ENCODE measurements around the gene HNRNPUL2.
"Not testable (repeated sequence)": the region's sequence is repeated elsewhere in the genome, so short reads cannot be mapped to it uniquely, and the experiment has no call there.

Gene HNRNPUL2

GRCh38 chr11:62747475-62748160, 20.4 kb upstream of the HNRNPUL2 start:
- peaks cover 12% of the 10 kb centered on the region for H3K79me2 ChIP-seq (ENCODE audit: low read length)
- no peaks in the 10 kb centered on the region for H3K9me3 ChIP-seq (replicated peaks; ENCODE audit: insufficient read depth, low read length)
- no peaks in the 10 kb centered on the region for H3K9me2 ChIP-seq (replicated peaks; ENCODE audit: insufficient read depth, low read length)
- no peaks in the 10 kb centered on the region for H3K27me3 ChIP-seq (replicated peaks; ENCODE audit: insufficient read depth, low read length)
- H3K27ac ChIP-seq (ENCODE audit: low read length) = no peak overlapping the region
- no peak overlapping the region for H3K4me2 ChIP-seq (ENCODE audit: low read depth, low read length)
- no peak for DNase-seq
- TF ChIP-seq EZH2phosphoT487 (IDR thresholded peaks at IDR 0.05; ENCODE audit: low read length) (no peak), CTCF (IDR thresholded peaks at IDR 0.05; ENCODE audit: low read length) (no peak), EZH2 (optimal IDR thresholded peaks at IDR 0.05; ENCODE audit: low read depth, low read length) (no peak)
- peaks cover 3% of the 10 kb centered on the region for H3F3A ChIP-seq (ENCODE audit: insufficient read depth, low read length)
- H4K20me1 ChIP-seq (ENCODE audit: insufficient read depth, low read length) = no peaks in the 10 kb centered on the region
- H3K4me1 ChIP-seq (ENCODE audit: low read length) = no peaks in the 10 kb centered on the region
- H3K36me3 ChIP-seq (replicated peaks; ENCODE audit: insufficient read depth, low read length) = no peaks in the 10 kb centered on the region
- no peak overlapping the region for H3K9ac ChIP-seq (ENCODE audit: low read length)
- H2AFZ ChIP-seq (ENCODE audit: low read length) = no peak overlapping the region
- no peak overlapping the region for H3K4me3 ChIP-seq (ENCODE audit: low read length)

GRCh38 chr11:62737196-62737595, 9.9 kb upstream of the HNRNPUL2 start:
- H3K27me3 ChIP-seq (replicated peaks; ENCODE audit: insufficient read depth, low read length) = no peaks in the 10 kb centered on the region
- H3K9ac ChIP-seq (ENCODE audit: low read length) = no peak overlapping the region
- H2AFZ ChIP-seq (ENCODE audit: low read length) = no peak overlapping the region
- H3K79me2 ChIP-seq (ENCODE audit: low read length) = peaks cover 17% of the 10 kb centered on the region
- no peak for TF ChIP-seq CTCF (IDR thresholded peaks at IDR 0.05; ENCODE audit: low read length)
- TF ChIP-seq EZH2 (optimal IDR thresholded peaks at IDR 0.05; ENCODE audit: low read depth, low read length) = no peak
- TF ChIP-seq EZH2phosphoT487 (IDR thresholded peaks at IDR 0.05; ENCODE audit: low read length) = no peak
- H3F3A ChIP-seq (ENCODE audit: insufficient read depth, low read length) = no peaks in the 10 kb centered on the region
- H3K9me3 ChIP-seq (replicated peaks; ENCODE audit: insufficient read depth, low read length) = no peaks in the 10 kb centered on the region
- no peak for DNase-seq
- H3K9me2 ChIP-seq (replicated peaks; ENCODE audit: insufficient read depth, low read length) = no peaks in the 10 kb centered on the region
- H3K4me1 ChIP-seq (ENCODE audit: low read length) = no peaks in the 10 kb centered on the region
- no peak overlapping the region for H3K27ac ChIP-seq (ENCODE audit: low read length)
- no peak overlapping the region for H3K4me3 ChIP-seq (ENCODE audit: low read length)
- H4K20me1 ChIP-seq (ENCODE audit: insufficient read depth, low read length) = no peaks in the 10 kb centered on the region
- peaks cover 4% of the 10 kb centered on the region; the same call in 1 of the 2 replicates for H3K36me3 ChIP-seq (replicated peaks; ENCODE audit: insufficient read depth, low read length)
- H3K4me2 ChIP-seq (ENCODE audit: low read depth, low read length) = no peak overlapping the region

GRCh38 chr11:62732830-62733229, 5.6 kb upstream of the HNRNPUL2 start:
- H3K36me3 ChIP-seq (replicated peaks; ENCODE audit: insufficient read depth, low read length) = no peaks in the 10 kb centered on the region
- no peaks in the 10 kb centered on the region for H3K9me3 ChIP-seq (replicated peaks; ENCODE audit: insufficient read depth, low read length)
- H3F3A ChIP-seq (ENCODE audit: insufficient read depth, low read length) = peaks cover 13% of the 10 kb centered on the region
- peaks cover 4% of the 10 kb centered on the region for H3K4me1 ChIP-seq (ENCODE audit: low read length)
- H3K9me2 ChIP-seq (replicated peaks; ENCODE audit: insufficient read depth, low read length) = no peaks in the 10 kb centered on the region
- H3K27ac ChIP-seq (ENCODE audit: low read length) = no peak overlapping the region
- DNase-seq = peak; percentile 34
- TF ChIP-seq EZH2phosphoT487 (IDR thresholded peaks at IDR 0.05; ENCODE audit: low read length) (no peak), CTCF (IDR thresholded peaks at IDR 0.05; ENCODE audit: low read length) (peak; percentile 25), EZH2 (optimal IDR thresholded peaks at IDR 0.05; ENCODE audit: low read depth, low read length) (no peak)
- no peaks in the 10 kb centered on the region for H4K20me1 ChIP-seq (ENCODE audit: insufficient read depth, low read length)
- H3K9ac ChIP-seq (ENCODE audit: low read length) = no peak overlapping the region
- no peak overlapping the region for H3K4me3 ChIP-seq (ENCODE audit: low read length)
- no peak overlapping the region for H2AFZ ChIP-seq (ENCODE audit: low read length)
- no peak overlapping the region for H3K4me2 ChIP-seq (ENCODE audit: low read depth, low read length)
- no peaks in the 10 kb centered on the region for H3K27me3 ChIP-seq (replicated peaks; ENCODE audit: insufficient read depth, low read length)
- H3K79me2 ChIP-seq (ENCODE audit: low read length) = peaks cover 50% of the 10 kb centered on the region

- H3K4me1 ChIP-seq (ENCODE audit: low read length); H4K20me1 ChIP-seq (ENCODE audit: insufficient read depth, low read length); H3K9me2 ChIP-seq (replicated peaks; ENCODE audit: insufficient read depth, low read length); H3K9me3 ChIP-seq (replicated peaks; ENCODE audit: insufficient read depth, low read length); H3K9ac ChIP-seq (ENCODE audit: low read length); H3K27ac ChIP-seq (ENCODE audit: low read length); H2AFZ ChIP-seq (ENCODE audit: low read length); H3K36me3 ChIP-seq (replicated peaks; ENCODE audit: insufficient read depth, low read length); DNase-seq; H3K27me3 ChIP-seq (replicated peaks; ENCODE audit: insufficient read depth, low read length): not testable (repeated sequence)
- Histone ChIP-seq H3K79me2 (ENCODE audit: low read length) (peaks cover 62% of the 10 kb centered on the region), H3K4me2 (ENCODE audit: low read depth, low read length) (peak overlapping the region; percentile 64; the same call in 1 of the 2 replicates), H3K4me3 (ENCODE audit: low read length) (0 out of 2 replicates have a peak overlapping the region, but pooled peaks have one; percentile 26), H3F3A (ENCODE audit: insufficient read depth, low read length) (peaks cover 25% of the 10 kb centered on the region)
Measured at GRCh38 chr11:62730076-62730475, 2.8 kb upstream of the HNRNPUL2 start.
